HT-29 (cell line): ENCODE data around the gene KLHL12. TPM values are rescaled to one million over a fixed set of nuclear protein-coding genes. Genes with fewer than 3 reads are reported as not detected.
A peak's percentile ranks its signal among the peaks of the same experiment; 100 is the strongest.

Experiments
- DNase-seq: peaks from one replicate; pipeline ENCODE4 v3.0.0-alpha.2; 2015; ENCODE audit warnings: low spot score
- total RNA-seq: library from RNA; depleted of rRNA; stranded (reverse); fragments of >200 nt; shearing (Covaris generic); gene quantifications from 2 replicates; pipeline ENCODE4 v1.2.3, GENCODE V29; 2014

KLHL12 gene
- total RNA-seq, 1 experiment from 2014 or later, result 12.7 TPM

DNA sequence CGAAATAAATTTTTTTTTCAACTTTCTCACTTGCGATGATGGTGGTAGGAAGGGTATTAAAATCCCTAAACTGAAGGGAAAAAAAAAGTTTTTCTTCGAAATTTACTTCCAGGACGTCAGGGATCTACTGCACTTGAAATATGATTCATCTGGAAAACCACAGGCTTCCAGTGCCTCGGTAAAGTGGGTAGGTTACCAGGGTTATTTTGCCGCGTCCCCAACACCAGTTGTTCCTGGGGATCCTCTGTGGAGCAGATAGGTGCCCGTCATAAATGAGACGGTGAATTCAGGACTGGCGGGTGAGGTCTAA is 38.9 kb downstream of the KLHL12 start:
- no peak for DNase-seq

DNA sequence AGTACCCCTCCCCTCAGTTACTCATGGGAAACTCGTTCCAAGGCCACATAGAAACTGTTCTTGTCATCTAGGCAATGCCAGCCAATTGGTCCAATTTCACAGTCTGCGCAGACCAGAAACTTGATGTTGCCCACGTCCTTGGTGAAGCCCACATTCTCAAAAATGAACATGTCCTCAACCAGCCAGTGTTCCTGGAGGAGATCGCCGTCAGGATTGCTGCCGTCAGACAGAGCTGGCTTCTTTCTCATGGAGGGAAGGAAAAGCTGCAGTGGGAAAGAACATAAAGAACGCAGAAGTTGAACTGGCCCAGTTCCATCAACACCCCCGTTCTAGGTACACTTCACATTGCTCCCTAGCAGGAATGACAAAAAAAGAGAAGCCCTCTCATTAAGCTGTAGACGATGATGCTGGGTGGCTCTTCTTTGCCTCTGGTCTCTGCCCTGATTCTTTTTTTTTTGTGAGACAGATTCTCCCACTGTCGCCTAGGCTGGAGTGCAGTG is 46.0 kb downstream of the KLHL12 start:
- DNase-seq, result no peak

GRCh38 chr1:202880062-202880461 is 47.0 kb downstream of the KLHL12 start:
- no peak for DNase-seq

GRCh38 chr1:202879128-202879527 is 47.9 kb downstream of the KLHL12 start:
- DNase-seq, result no peak

DNA sequence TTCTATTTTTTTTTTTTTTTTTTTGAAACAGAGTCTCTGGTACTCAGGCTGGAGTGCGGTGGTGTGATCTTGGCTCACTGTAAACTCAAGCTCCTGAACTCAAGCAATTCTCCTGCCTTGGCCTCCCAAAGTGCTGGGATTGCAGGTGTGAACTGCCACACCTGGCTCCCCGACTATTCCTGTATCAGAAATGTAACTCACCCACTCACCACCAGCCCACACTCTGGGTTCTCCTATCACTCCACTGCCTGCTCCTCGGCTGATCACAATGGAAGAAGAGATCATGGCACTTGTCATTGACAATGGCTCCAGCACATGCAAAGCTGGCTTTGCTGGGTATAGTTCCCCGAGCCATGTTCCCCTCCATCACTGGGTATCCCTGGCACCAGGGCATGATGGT is 54.0 kb downstream of the KLHL12 start:
- DNase-seq, result no peak

DNA sequence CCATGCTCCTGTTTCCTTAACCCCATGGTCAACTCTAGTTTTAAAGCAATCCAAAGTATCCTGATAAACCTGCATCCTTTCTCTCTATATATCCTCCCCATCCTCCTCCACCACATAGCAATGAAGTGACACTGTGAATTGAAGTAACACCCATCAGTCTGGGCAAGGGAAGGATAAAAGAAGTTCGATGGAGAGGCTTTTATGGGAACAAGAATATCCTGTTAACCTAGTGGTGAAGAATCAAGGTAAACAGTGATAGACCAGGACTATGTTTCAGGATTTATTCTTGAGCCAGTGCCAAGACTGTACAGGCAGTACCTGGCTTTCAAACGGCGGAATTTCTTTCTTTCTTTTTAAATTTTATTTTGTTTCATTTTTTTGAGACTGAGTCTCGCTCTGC is 55.7 kb downstream of the KLHL12 start:
- no peak for DNase-seq

- no peak for DNase-seq
Measured at GRCh38 chr1:202862679-202863560, 64.1 kb downstream of the KLHL12 start.

- peak; percentile 90 for DNase-seq
Measured at GRCh38 chr1:202861420-202862132, 65.5 kb downstream of the KLHL12 start.

DNA sequence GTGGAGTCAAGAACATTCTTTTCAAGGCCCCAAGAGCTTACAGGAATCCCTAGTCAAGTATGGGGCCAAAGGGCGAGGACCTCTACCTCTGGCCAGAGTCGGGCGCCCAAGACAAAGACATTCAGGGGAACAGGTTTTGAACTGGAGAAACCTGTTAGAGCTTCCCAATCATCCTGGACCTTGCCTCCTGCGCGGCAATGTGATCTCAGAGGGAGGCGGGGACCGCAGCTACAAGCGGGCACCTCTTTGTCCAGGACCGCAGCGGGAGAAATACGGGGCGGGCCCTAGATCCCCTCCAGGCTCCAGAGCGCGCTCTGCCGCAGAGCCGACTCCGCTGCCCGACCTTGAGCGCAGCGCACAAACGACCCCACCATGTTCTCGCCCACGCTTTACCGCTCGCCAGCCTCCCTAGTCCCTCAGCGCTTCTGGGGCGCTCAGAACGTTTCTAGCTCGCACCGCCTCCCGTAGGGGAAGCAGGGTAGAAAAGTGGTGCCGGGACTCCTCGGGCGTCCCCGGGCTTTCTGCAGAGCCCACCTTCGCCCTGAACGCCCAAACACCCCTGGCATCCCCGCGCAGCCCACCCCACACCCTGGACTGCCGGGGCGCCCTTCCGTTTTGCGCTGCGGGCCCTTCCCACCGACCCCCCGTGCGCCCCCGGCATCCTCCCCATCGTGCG is 66.2 kb downstream of the KLHL12 start:
- peak; percentile 94 for DNase-seq

DNA sequence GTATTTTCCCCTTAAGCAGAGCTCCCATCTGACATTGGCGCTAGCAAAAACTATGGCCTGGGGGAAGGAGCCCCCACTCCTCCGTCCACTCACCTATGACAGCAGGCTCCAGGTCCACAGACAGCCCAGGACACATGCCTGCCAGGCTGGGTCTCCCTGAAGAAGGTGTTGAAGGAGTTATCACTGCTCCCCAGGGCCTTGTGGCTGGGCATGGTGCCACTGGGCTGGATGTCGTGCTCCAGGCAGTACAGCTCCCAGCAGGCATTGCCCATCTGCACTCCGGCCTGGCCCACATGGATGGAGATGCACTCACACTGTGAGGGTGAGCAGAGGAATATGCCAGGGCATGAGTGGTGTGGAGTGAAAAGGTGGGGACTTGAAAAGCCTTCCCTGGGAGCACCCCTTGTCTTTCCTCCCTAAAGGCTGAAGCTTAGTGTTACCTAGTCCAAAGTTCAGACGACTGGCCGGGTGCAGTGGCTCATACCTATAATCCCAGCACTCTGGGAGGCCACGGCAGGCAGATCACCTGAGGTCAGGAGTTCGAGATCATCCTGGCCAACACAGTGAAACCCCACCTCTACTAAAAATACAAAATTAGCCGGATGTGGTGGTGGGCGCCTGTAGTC is 68.1 kb downstream of the KLHL12 start:
- DNase-seq, result no peak

GRCh38 chr1:202858331-202858730 is 68.7 kb downstream of the KLHL12 start:
- DNase-seq, result no peak

- no peak for DNase-seq
Measured at GRCh38 chr1:202857136-202857610, 69.9 kb downstream of the KLHL12 start.

GRCh38 chr1:202856014-202856413 is 71.0 kb downstream of the KLHL12 start:
- no peak for DNase-seq

DNA sequence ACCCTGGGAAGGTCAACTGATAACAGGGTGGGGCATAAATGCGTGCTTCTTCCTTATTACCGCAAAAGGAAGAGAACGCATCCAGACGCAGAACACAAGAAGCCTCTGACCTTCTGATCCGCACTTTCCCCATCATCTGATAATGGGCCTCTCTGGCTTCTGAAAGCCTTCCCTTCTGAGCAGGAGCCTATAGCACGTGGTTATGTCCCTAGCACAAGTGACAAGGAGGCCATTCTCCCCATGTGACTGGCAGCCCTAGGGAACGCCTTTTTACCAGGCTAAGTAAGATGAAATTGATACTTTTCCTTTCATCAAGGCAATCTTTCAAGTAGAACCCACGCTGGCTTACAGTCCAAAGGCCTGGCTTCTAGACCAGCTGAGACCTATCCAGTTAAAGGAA is 72.2 kb downstream of the KLHL12 start:
- no peak for DNase-seq

DNA sequence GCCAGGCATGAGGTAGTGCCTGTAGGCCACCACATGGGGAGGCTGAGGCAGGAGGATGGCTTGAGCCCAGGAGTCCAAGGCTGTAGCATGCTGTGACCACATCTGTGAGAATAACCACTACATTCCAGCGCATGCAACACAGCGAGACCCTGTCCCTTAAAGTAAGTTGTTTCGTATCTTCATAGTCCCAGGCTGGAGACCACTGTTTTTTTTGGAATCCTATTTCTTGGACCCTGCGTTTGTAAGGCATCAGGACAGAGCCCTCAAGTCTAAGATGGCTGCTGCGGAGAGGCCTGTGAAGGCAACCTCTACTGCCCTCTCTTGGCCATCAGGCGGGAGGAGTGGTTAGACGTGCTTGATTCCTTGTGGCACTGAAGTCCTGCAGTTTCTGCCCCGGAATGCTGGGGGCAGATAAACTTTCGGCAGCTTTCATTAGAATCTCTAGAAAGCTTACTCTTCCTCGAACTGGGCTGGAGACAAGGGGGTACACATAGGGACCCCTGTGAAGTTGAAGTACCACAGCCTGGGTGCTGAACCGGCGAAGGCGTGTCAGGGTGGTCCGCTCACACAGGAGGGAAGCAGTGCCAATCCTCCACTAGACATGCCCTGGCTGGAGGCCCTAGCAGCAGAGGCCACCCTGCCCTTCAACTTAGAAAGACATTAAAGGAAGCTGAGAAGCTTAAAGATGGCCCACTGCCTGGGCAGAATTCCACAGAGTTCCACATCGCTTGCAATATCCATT is 74.7 kb downstream of the KLHL12 start:
- peak; percentile 66 for DNase-seq

GRCh38 chr1:202850593-202851362 is 76.3 kb downstream of the KLHL12 start:
- no peak for DNase-seq

DNA sequence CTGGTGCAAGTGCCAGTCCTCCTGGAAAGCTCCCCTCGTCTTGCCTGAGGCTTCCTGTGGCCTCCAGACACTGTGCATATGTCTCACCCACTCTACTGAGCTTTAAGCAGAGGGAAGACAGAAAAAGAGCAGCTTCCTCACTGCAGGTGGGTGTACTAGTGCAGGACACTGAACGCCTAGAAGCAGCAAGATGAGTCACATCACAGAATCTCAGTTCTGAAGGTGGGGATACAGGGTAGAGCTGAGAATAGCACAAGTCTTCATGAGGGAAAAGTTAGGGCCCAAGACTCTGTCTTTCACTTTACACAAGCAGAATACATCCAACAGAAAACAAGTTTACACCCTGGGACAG is 78.9 kb downstream of the KLHL12 start:
- DNase-seq, result no peak

DNA sequence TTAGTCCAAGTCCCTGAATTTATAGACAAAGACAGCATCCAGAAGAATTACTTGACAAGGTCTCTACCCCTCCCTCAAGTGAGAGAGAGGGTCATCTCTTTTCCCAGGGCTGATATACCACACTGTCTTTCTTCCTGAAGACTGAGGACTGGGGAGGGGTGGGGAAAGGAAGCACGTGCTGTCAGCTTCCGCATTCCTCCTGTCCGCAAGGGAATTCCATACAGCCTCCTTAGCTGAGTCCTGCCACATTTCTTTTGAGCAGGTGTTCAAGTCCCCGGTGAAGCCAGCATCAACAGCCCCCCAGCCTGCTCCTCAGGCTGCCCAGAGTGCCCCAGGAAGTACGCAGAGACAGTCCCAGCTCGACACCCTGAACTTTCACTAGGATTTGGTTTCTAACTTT is 82.1 kb downstream of the KLHL12 start:
- no peak for DNase-seq

DNA sequence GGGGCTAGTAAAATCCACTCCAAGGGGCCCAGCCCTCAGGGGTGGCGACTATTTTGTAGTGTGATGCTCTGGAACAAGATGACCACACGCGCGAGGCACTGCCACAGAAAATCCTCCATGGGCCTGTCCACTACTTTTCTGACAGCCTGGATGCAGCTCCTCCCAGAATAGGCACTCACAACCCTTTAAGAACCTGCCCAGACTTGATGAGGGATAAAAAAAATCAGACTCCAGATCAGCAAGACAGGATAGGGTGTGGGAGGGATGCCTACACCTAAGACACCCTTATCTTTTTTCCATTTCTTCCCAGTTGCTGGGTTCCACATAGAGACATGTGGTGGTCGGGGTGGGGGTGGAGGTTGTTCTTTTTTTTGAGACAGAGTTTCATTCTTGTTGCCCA is 82.8 kb downstream of the KLHL12 start:
- DNase-seq, result no peak

DNA sequence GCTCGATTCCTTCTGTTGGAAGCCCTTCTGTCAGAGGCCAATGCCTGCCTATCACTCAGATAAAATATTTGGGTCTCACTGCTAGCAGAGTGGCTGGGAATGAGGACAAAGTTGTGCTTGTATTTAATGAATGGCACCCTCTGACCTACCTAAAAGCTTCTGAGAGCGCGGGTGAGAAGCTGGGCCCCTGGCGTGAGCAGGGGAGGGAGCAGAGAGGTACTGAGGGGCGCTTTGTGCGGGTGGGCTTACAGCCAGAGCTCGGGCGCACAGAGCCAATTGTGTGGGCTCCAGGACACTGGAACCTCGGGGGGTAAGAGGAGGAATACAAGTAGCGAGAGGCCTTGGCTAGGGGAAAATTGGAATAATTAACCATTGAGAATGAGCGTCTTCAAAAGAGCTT is 84.0 kb downstream of the KLHL12 start:
- no peak for DNase-seq
